Endothelial cell of umbilical vein (primary cell): Measurements from ENCODE around the gene DAAM1. TPM values are rescaled to one million over a fixed set of nuclear protein-coding genes. Genes with fewer than 3 reads are reported as not detected.

Experiments used
- BruUV-seq: library from RNA; stranded (reverse); fragments of 400-500 nt; replicated peaks from 2 replicates; lab custom pipeline; 2021; lab: Mats Ljungman, UMichigan
- CTCF ChIA-PET: fragments of 300-600, 350-600 bp; sonication (Branson Sonifier 250); formaldehyde crosslinking; loops from one replicate; lab custom pipeline; 2021; ENCODE audit warnings: antibody characterized with exemption, inconsistent platforms; lab: Charles Lee
- POLR2A ChIA-PET: fragments of 300-600, 350-600 bp; sonication (Branson Sonifier 250); formaldehyde crosslinking; loops from one replicate; lab custom pipeline; 2021; ENCODE audit warnings: antibody characterized with exemption, inconsistent platforms; lab: Charles Lee
- DNase-seq: peaks from one replicate; pipeline ENCODE4 v3.0.0-alpha.2; 2011; ENCODE audit warnings: low read depth, low spot score
- FAIRE-seq: peaks from 2 replicates; lab custom pipeline; 2011; peaks lifted over from hg19 to GRCh38; lab: Jason Lieb, UNC
- H2AFZ ChIP-seq: 2 replicates; pipeline ENCODE4 v1.6.0; 2012; ENCODE audit warnings: low read depth, low read length, control low read depth, inconsistent platforms
- H3K27ac ChIP-seq: 2 replicates; pipeline ENCODE4 v1.5.1; 2011; ENCODE audit warnings: low read depth, mild to moderate bottlenecking, control low read depth, low read length, moderate library complexity; ENCODE audit not compliant: insufficient read depth
- H3K27me3 ChIP-seq, 2 experiments: 2 replicates each; pipeline versions ENCODE4 v1.6.0 to v1.6.1; 2011; ENCODE audit warnings: low read length in 2 of 2, mixed read lengths in 1 of 2; ENCODE audit not compliant: control insufficient read depth in 2 of 2, insufficient read depth in 2 of 2
- H3K36me3 ChIP-seq, 2 experiments: 2 replicates in 1 of 2; 3 replicates in 1 of 2; pipeline ENCODE4 v1.5.1; 2011; ENCODE audit warnings: low read length in 2 of 2, mild to moderate bottlenecking in 1 of 2, moderate library complexity in 1 of 2; ENCODE audit not compliant: control insufficient read depth in 2 of 2, insufficient read depth in 2 of 2; ENCODE audit errors: extremely low read depth in 1 of 2
- H3K4me1 ChIP-seq: 3 replicates; pipeline ENCODE4 v1.5.1; 2011; ENCODE audit warnings: mild to moderate bottlenecking, low read length; ENCODE audit not compliant: control insufficient read depth, insufficient read depth; ENCODE audit errors: extremely low read depth
- H3K4me2 ChIP-seq: 2 replicates; pipeline ENCODE4 v1.6.1; 2011; ENCODE audit warnings: low read length, control low read depth, mixed read lengths; ENCODE audit not compliant: insufficient read depth
- H3K4me3 ChIP-seq, 3 experiments: fragments of 200-600 bp in 1 of 3; sonication (generic), shearing (Covaris generic) in 1 of 3; replicated peaks in 1 of 3; 2 replicates each; pipeline ENCODE4 v1.5.1; 2011 to 2016; ENCODE audit warnings: control low read depth in 3 of 3, low read length in 3 of 3, mild to moderate bottlenecking in 2 of 3, inconsistent platforms in 1 of 3, low read depth in 1 of 3, moderate library complexity in 1 of 3; ENCODE audit not compliant: insufficient read depth in 1 of 3
- H3K79me2 ChIP-seq: 2 replicates; pipeline ENCODE4 v1.6.0; 2012; ENCODE audit warnings: low read length, inconsistent platforms; ENCODE audit not compliant: control insufficient read depth, insufficient read depth
- H3K9ac ChIP-seq: replicated peaks from 2 replicates; pipeline ENCODE3; 2011; ENCODE audit warnings: low read length, control low read depth; ENCODE audit not compliant: insufficient read depth; ENCODE audit errors: extremely low read depth
- H3K9me1 ChIP-seq: replicated peaks from 3 replicates; pipeline ENCODE4 v1.6.0; 2011; ENCODE audit warnings: mild to moderate bottlenecking, low read length; ENCODE audit not compliant: control insufficient read depth, insufficient read depth; ENCODE audit errors: extremely low read depth
- H3K9me3 ChIP-seq: replicated peaks from 2 replicates; pipeline ENCODE4 v1.5.1; 2012; ENCODE audit warnings: low read length, inconsistent platforms; ENCODE audit not compliant: control insufficient read depth, insufficient read depth
- H4K20me1 ChIP-seq: replicated peaks from 2 replicates; pipeline ENCODE3; 2011; ENCODE audit warnings: mild to moderate bottlenecking, low read length; ENCODE audit not compliant: control insufficient read depth, insufficient read depth; ENCODE audit errors: extremely low read depth
- CTCF ChIP-seq, 2 donors: IDR thresholded peaks; 1 replicate in 1 of 2; 2 replicates in 1 of 2; pipeline ENCODE4 v1.5.1; 2011; ENCODE audit warnings: low read length in 2 of 2, mild to moderate bottlenecking in 2 of 2, moderate library complexity in 2 of 2, control low read depth in 1 of 2, inconsistent platforms in 1 of 2, low read depth in 1 of 2; ENCODE audit not compliant: insufficient read depth in 1 of 2; ENCODE audit errors: extremely low read depth in 1 of 2
- EZH2 ChIP-seq: IDR thresholded peaks from 2 replicates; pipeline ENCODE4 v1.6.1; 2012; ENCODE audit warnings: borderline replicate concordance, low read depth, mild to moderate bottlenecking, moderate library complexity, low read length, inconsistent platforms; ENCODE audit not compliant: severe bottlenecking
- FOS ChIP-seq: IDR thresholded peaks from 2 replicates; pipeline ENCODE4 v1.6.1; 2011; ENCODE audit warnings: mild to moderate bottlenecking, low read length, moderate library complexity, borderline replicate concordance; ENCODE audit not compliant: insufficient read depth
- GATA2 ChIP-seq: IDR thresholded peaks from 2 replicates; pipeline ENCODE4 v1.7.0; 2011; ENCODE audit warnings: low read depth, mild to moderate bottlenecking, moderate library complexity, mixed read lengths, low read length; ENCODE audit not compliant: insufficient read length, insufficient read depth
- JUN ChIP-seq: IDR thresholded peaks from 2 replicates; pipeline ENCODE4 v1.6.1; 2011; ENCODE audit warnings: borderline replicate concordance, low read depth; ENCODE audit not compliant: insufficient read length, insufficient read depth
- MAX ChIP-seq: IDR thresholded peaks from 2 replicates; pipeline ENCODE4 v1.6.1; 2011; ENCODE audit not compliant: insufficient read depth, insufficient read length
- MYC ChIP-seq: IDR thresholded peaks from one replicate; pipeline ENCODE4 v1.6.1; 2011; ENCODE audit warnings: mild to moderate bottlenecking, low read depth, low read length
- POLR2A ChIP-seq: IDR thresholded peaks from 2 replicates; pipeline ENCODE4 v1.6.1; 2012; ENCODE audit warnings: low read depth, mild to moderate bottlenecking, control low read depth, low read length
- POLR2AphosphoS5 ChIP-seq: IDR thresholded peaks from 2 replicates; pipeline ENCODE4 v1.6.1; 2012; ENCODE audit warnings: low read depth, mild to moderate bottlenecking, control low read depth, low read length, moderate library complexity; ENCODE audit not compliant: insufficient read depth
- dilution Hi-C: fragments of 300-500 bp; cut with MboI; formaldehyde crosslinking; loops from one replicate; pipeline ENCODE4 v1.15.0; 2019; ENCODE audit warnings: low sequenced_read_pairs; ENCODE audit not compliant: extremely low pct_ligation_motif_present
- intact Hi-C: fragments of 100-400 bp; cut with micrococcal nuclease; formaldehyde crosslinking; loops from one replicate; pipeline ENCODE4 v1.10.0; 2022
- polyA plus RNA-seq, 4 experiments: library from polyadenylated mRNA; depleted of rRNA in 3 of 4; stranded (reverse) in 3 of 4; unstranded in 1 of 4; fragments of >200 nt; gene quantifications; 2 replicates each; pipeline versions ENCODE4 v1.2.1 to v1.2.3, GENCODE V29; 2011 to 2012; ENCODE audit warnings: missing spikeins in 1 of 4
- total RNA-seq: library from RNA; stranded (reverse); gene quantifications from 2 replicates; pipeline ENCODE4 v1.2.3, GENCODE V29; 2021

Gene DAAM1
- total and polyA plus RNA-seq, 2 donors (not counting 3 experiments of a cell fraction or from before 2014, with no cell fraction given) = 10.2 to 25.3 TPM

GRCh38 chr14:59256331-59256730 lies 67.9 kb downstream of the DAAM1 start:
- no peak overlapping the region for H2AFZ ChIP-seq
- ChIA-PET POLR2A (no interaction called here), CTCF (interaction anchor here (1.5 kb wide), 1 partner anchor 14 kb away, joined by 3 read pairs; no protein-coding TSS in a partner anchor)
- H3K27ac ChIP-seq = no peak overlapping the region
- no peaks in the 10 kb centered on the region for H4K20me1 ChIP-seq
- H3K9ac ChIP-seq = no peak overlapping the region
- intact Hi-C loops (no loop called here), dilution Hi-C loops (no loop called here)
- H3K9me1 ChIP-seq = no peaks in the 10 kb centered on the region
- peaks cover 10% of the 10 kb centered on the region for H3K79me2 ChIP-seq
- no peak overlapping the region for H3K4me2 ChIP-seq
- H3K4me1 ChIP-seq = peaks cover 16% of the 10 kb centered on the region
- H3K27me3 ChIP-seq = no peaks in the 10 kb centered on the region
- FAIRE-seq (no peak), DNase-seq (no peak)
- BruUV-seq = no TSS peak
- H3K9me3 ChIP-seq = no peaks in the 10 kb centered on the region
- no peak overlapping the region for H3K4me3 ChIP-seq
- TF ChIP-seq FOS (no peak), EZH2 (no peak), POLR2A (no peak), POLR2AphosphoS5 (no peak), CTCF (IDR thresholded peaks at IDR 0.05; ENCODE audit: extremely low read depth in 1 of 2, insufficient read depth in 1 of 2, low read depth in 1 of 2, low read length in 2 of 2) (no peak), GATA2 (no peak), JUN (no peak), MYC (no peak), MAX (no peak)
- no peaks in the 10 kb centered on the region for H3K36me3 ChIP-seq
